IMR-90 (cell line): ENCODE data around the gene ADD2. TPM values are rescaled to one million over a fixed set of nuclear protein-coding genes. Genes with fewer than 3 reads are reported as not detected.

Experiments
- ATAC-seq: fragments of 200-7000 bp; cut with Tn5 transposase; 2 replicates; pipeline ENCODE4 v1.9.1; 2020; ENCODE audit warnings: low read depth, mild to moderate bottlenecking, moderate library complexity
- BruUV-seq: library from RNA; stranded (reverse); fragments of 400-500 nt; replicated peaks from 2 replicates; lab custom pipeline; 2021; lab: Mats Ljungman, UMichigan
- CTCF ChIA-PET: fragments of 300-600 bp; formaldehyde crosslinking; extraction: SDS; loops from one replicate; lab custom pipeline; 2021; ENCODE audit warnings: antibody characterized with exemption; lab: Yijun Ruan, JAX
- POLR2A ChIA-PET: fragments of 300-600 bp; sonication (Branson Sonifier 250); formaldehyde crosslinking; loops from one replicate; lab custom pipeline; 2022; ENCODE audit warnings: antibody characterized with exemption; ENCODE audit not compliant: unreplicated experiment; lab: Charles Lee
- DNase-seq: peaks from one replicate; pipeline ENCODE4 v3.0.0; 2013
- H2AFZ ChIP-seq: replicated peaks from 2 replicates; pipeline ENCODE3; 2013; ENCODE audit warnings: low read length, mild to moderate bottlenecking; ENCODE audit not compliant: poor library complexity
- H2AK5ac ChIP-seq: 2 replicates; pipeline ENCODE4 v1.6.1; 2013; ENCODE audit warnings: low read depth, low read length, inconsistent platforms
- H2AK9ac ChIP-seq: replicated peaks from 2 replicates; pipeline ENCODE3; 2013; ENCODE audit warnings: mild to moderate bottlenecking, low read depth, low read length, moderate library complexity; ENCODE audit not compliant: poor library complexity
- H2BK120ac ChIP-seq: 2 replicates; pipeline ENCODE4 v1.6.1; 2013; ENCODE audit warnings: low read depth, low read length, inconsistent platforms
- H2BK15ac ChIP-seq: 3 replicates; pipeline ENCODE4 v1.6.1; 2013; ENCODE audit warnings: low read depth, low read length, inconsistent platforms
- H2BK20ac ChIP-seq: 2 replicates; pipeline ENCODE4 v1.6.1; 2013; ENCODE audit warnings: low read depth, mild to moderate bottlenecking, inconsistent platforms, low read length, moderate library complexity
- H2BK5ac ChIP-seq: 2 replicates; pipeline ENCODE4 v1.6.1; 2013; ENCODE audit warnings: mild to moderate bottlenecking, low read depth, low read length, inconsistent platforms; ENCODE audit not compliant: poor library complexity, severe bottlenecking
- H3K14ac ChIP-seq: replicated peaks from 2 replicates; pipeline ENCODE4 v1.6.1; 2013; ENCODE audit warnings: low read depth, low read length, inconsistent platforms
- H3K18ac ChIP-seq: 2 replicates; pipeline ENCODE4 v1.6.1; 2013; ENCODE audit warnings: low read depth, low read length, control low read depth
- H3K23ac ChIP-seq: 2 replicates; pipeline ENCODE4 v1.6.1; 2013; ENCODE audit warnings: low read depth, low read length, inconsistent platforms
- H3K27ac ChIP-seq: 2 replicates; pipeline ENCODE4 v1.5.1; 2013; ENCODE audit warnings: mild to moderate bottlenecking, control low read depth, low read length; ENCODE audit not compliant: insufficient read depth
- H3K27me3 ChIP-seq: 2 replicates; pipeline ENCODE4 v1.6.1; 2013; ENCODE audit warnings: low read length; ENCODE audit not compliant: control insufficient read depth, insufficient read depth
- H3K36me3 ChIP-seq: 2 replicates; pipeline ENCODE4 v1.6.1; 2013; ENCODE audit warnings: low read length, mixed read lengths; ENCODE audit not compliant: control insufficient read depth, insufficient read depth
- H3K4ac ChIP-seq: 2 replicates; pipeline ENCODE4 v1.6.1; 2013; ENCODE audit warnings: low read depth, low read length, inconsistent platforms
- H3K4me1 ChIP-seq: 2 replicates; pipeline ENCODE4 v1.6.1; 2013; ENCODE audit warnings: low read length, mixed read lengths; ENCODE audit not compliant: control insufficient read depth, insufficient read depth
- H3K4me2 ChIP-seq: 2 replicates; pipeline ENCODE4 v1.6.1; 2013; ENCODE audit warnings: low read depth, mild to moderate bottlenecking, control low read depth, low read length, moderate library complexity
- H3K4me3 ChIP-seq: 2 replicates; pipeline ENCODE4 v1.5.1; 2013; ENCODE audit warnings: low read depth, mild to moderate bottlenecking, control low read depth, low read length, moderate library complexity; ENCODE audit not compliant: insufficient read depth
- H3K56ac ChIP-seq: 2 replicates; pipeline ENCODE4 v1.6.1; 2013; ENCODE audit warnings: low read length, inconsistent platforms; ENCODE audit not compliant: insufficient read depth; ENCODE audit errors: extremely low read depth
- H3K79me1 ChIP-seq, 2 experiments: 2 replicates each; pipeline ENCODE4 v1.6.1; 2013; ENCODE audit warnings: low read length in 2 of 2, inconsistent platforms in 1 of 2, low read depth in 1 of 2
- H3K9ac ChIP-seq: 2 replicates; pipeline ENCODE4 v1.6.1; 2013; ENCODE audit warnings: low read depth, low read length, control low read depth
- H3K9me1 ChIP-seq: 2 replicates; pipeline ENCODE4 v1.6.1; 2013; ENCODE audit warnings: low read length, inconsistent platforms; ENCODE audit not compliant: insufficient read depth
- H3K9me3 ChIP-seq: 2 replicates; pipeline ENCODE4 v1.6.1; 2013; ENCODE audit warnings: low read length; ENCODE audit not compliant: control insufficient read depth, insufficient read depth
- H4K20me1 ChIP-seq: 2 replicates; pipeline ENCODE4 v1.6.1; 2013; ENCODE audit warnings: low read length, inconsistent platforms; ENCODE audit not compliant: insufficient read depth
- H4K5ac ChIP-seq: 2 replicates; pipeline ENCODE4 v1.6.1; 2013; ENCODE audit warnings: mild to moderate bottlenecking, low read depth, low read length, control low read depth
- H4K8ac ChIP-seq, 2 experiments: 2 replicates each; pipeline ENCODE4 v1.6.1; 2013; ENCODE audit warnings: low read depth in 2 of 2, low read length in 2 of 2, control low read depth in 1 of 2, inconsistent platforms in 1 of 2
- H4K91ac ChIP-seq: 2 replicates; pipeline ENCODE4 v1.6.1; 2013; ENCODE audit warnings: low read depth, low read length, inconsistent platforms; ENCODE audit not compliant: insufficient read depth
- BHLHE40 ChIP-seq: fragments of 150-350 bp; IDR thresholded peaks from 2 replicates; pipeline ENCODE4 v1.6.1; 2016; ENCODE audit warnings: mild to moderate bottlenecking, low read depth, low read length
- CEBPB ChIP-seq: IDR thresholded peaks from 2 replicates; pipeline ENCODE4 v1.6.1; 2012; ENCODE audit warnings: low read depth, low read length, improper control_type of control experiment
- CHD1 ChIP-seq: IDR thresholded peaks from 2 replicates; pipeline ENCODE4 v1.6.1; 2012; ENCODE audit warnings: low read depth, low read length, improper control_type of control experiment
- CTCF ChIP-seq: conservative IDR thresholded peaks from 2 replicates; pipeline ENCODE4 v1.5.1; 2012; ENCODE audit warnings: mild to moderate bottlenecking, low read depth, low read length, improper control_type of control experiment
- ELK1 ChIP-seq: fragments of 150-350 bp; IDR thresholded peaks from 2 replicates; pipeline ENCODE4 v1.6.1; 2016; ENCODE audit warnings: low read depth, mild to moderate bottlenecking, low read length, moderate library complexity, borderline replicate concordance
- FOS ChIP-seq: fragments of 150-350 bp; IDR thresholded peaks from 2 replicates; pipeline ENCODE4 v1.6.1; 2016; ENCODE audit warnings: low read depth, low read length
- MAFK ChIP-seq: IDR thresholded peaks from 2 replicates; pipeline ENCODE4 v1.6.1; 2012; ENCODE audit warnings: low read depth, low read length, improper control_type of control experiment
- MAZ ChIP-seq: IDR thresholded peaks from 2 replicates; pipeline ENCODE4 v1.6.1; 2012; ENCODE audit warnings: low read depth, mild to moderate bottlenecking, low read length, improper control_type of control experiment, moderate library complexity, borderline replicate concordance
- MXI1 ChIP-seq: IDR thresholded peaks from 2 replicates; pipeline ENCODE4 v1.6.1; 2012; ENCODE audit warnings: low read depth, mild to moderate bottlenecking, low read length, moderate library complexity, borderline replicate concordance
- NFE2L2 ChIP-seq: fragments of 150-350 bp; IDR thresholded peaks from 2 replicates; pipeline ENCODE4 v1.6.1; 2016; ENCODE audit warnings: low read depth, mild to moderate bottlenecking, low read length
- POLR2A ChIP-seq: IDR thresholded peaks from 2 replicates; pipeline ENCODE4 v1.6.1; 2012; ENCODE audit warnings: mild to moderate bottlenecking, low read depth, low read length
- RAD21 ChIP-seq: IDR thresholded peaks from 2 replicates; pipeline ENCODE4 v1.6.1; 2012; ENCODE audit warnings: low read length, improper control_type of control experiment
- RCOR1 ChIP-seq: IDR thresholded peaks from 2 replicates; pipeline ENCODE4 v1.6.1; 2012; ENCODE audit warnings: mild to moderate bottlenecking, low read length, improper control_type of control experiment; ENCODE audit not compliant: insufficient replicate concordance
- RFX5 ChIP-seq: IDR thresholded peaks from 2 replicates; pipeline ENCODE4 v1.8.0; 2012; ENCODE audit warnings: low read depth, mild to moderate bottlenecking, low read length, moderate library complexity
- SMC3 ChIP-seq: fragments of 150-350 bp; IDR thresholded peaks from 2 replicates; pipeline ENCODE4 v1.6.1; 2016; ENCODE audit warnings: low read depth, mild to moderate bottlenecking, antibody characterized with exemption, low read length, moderate library complexity
- USF2 ChIP-seq: fragments of 150-350 bp; IDR thresholded peaks from 2 replicates; pipeline ENCODE4 v1.6.1; 2017; ENCODE audit warnings: mild to moderate bottlenecking, antibody characterized with exemption, low read length, low read depth
- WGBS, 2 experiments: methylation state at CpG; one replicate each; pipeline versions ENCODE4 v1.1.5 to v1.1.7; 2013; ENCODE audit warnings: missing lambda C conversion rate in 2 of 2; ENCODE audit not compliant: insufficient read length in 1 of 2; ENCODE audit errors: extremely low coverage in 2 of 2; 5-methylcytosine and 5-hydroxymethylcytosine counted together
- dilution Hi-C: fragments of 300-500 bp; cut with HindIII; formaldehyde crosslinking; loops from one replicate; pipeline ENCODE4 v1.14.3; 2018; ENCODE audit warnings: low sequenced_read_pairs; ENCODE audit not compliant: unreplicated experiment
- in situ Hi-C: fragments of 300-500 bp; cut with MboI; formaldehyde crosslinking; loops from 3 replicates; pipeline ENCODE4 v1.14.3; 2019; ENCODE audit warnings: low sequenced_read_pairs, inconsistent platforms, mixed read lengths
- intact Hi-C: fragments of 100-400 bp; cut with micrococcal nuclease; formaldehyde crosslinking; loops from 2 replicates; pipeline ENCODE4 v1.10.0; 2022
- polyA plus RNA-seq, 3 experiments: library from polyadenylated mRNA; depleted of rRNA; stranded (reverse); fragments of >200 nt; gene quantifications; 2 replicates each; pipeline ENCODE4 v1.2.3, GENCODE V29; 2012; ENCODE audit warnings: low replicate concordance in 1 of 3
- total RNA-seq: library from RNA; depleted of rRNA; stranded (reverse); fragments of >200 nt; gene quantifications from 2 replicates; pipeline ENCODE4 v1.2.3, GENCODE V29; 2012

The ADD2 gene
- total and polyA plus RNA-seq, 2 of the 4 experiments (the other 2 are of a cell fraction) = not detected

GRCh38 chr2:70767079-70767698, 811 bp downstream of the ADD2 start:
- Histone ChIP-seq H2BK15ac (no peak overlapping the region), H3K4ac (no peak overlapping the region), H3K23ac (no peak overlapping the region), H4K20me1 (no peaks in the 10 kb centered on the region), H3K4me1 (no peaks in the 10 kb centered on the region), H4K91ac (no peak overlapping the region), H3K79me1 (no peaks in the 10 kb centered on the region), H3K36me3 (no peaks in the 10 kb centered on the region), H2BK120ac (no peak overlapping the region), H3K4me2 (no peak overlapping the region; the same call in 1 of the 2 replicates), H3K9ac (no peak overlapping the region), H2AK9ac (no peak overlapping the region), H2AFZ (peak overlapping the region; percentile 49), H2BK5ac (no peak overlapping the region), H2BK20ac (no peak overlapping the region), H3K14ac (no peak overlapping the region), H3K27me3 (peaks cover 46% of the 10 kb centered on the region), H4K8ac (no peak overlapping the region), H3K27ac (no peak overlapping the region), H3K18ac (no peak overlapping the region), H3K56ac (no peak overlapping the region), H3K9me1 (peaks cover 2% of the 10 kb centered on the region; the same call in 1 of the 2 replicates), H4K5ac (no peak overlapping the region), H2AK5ac (no peak overlapping the region), H3K4me3 (no peak overlapping the region), H3K9me3 (no peaks in the 10 kb centered on the region)
- 1% methylated on average over 14 of the region's 51 CpGs; no CpG with 5 or more reads in 1 of the 2 experiments for WGBS, 2 experiments
- POLR2A ChIA-PET = no interaction called here
- TF ChIP-seq RCOR1 (no peak), USF2 (no peak), CEBPB (no peak), CHD1 (no peak), POLR2A (no peak), FOS (no peak), CTCF (no peak), ELK1 (no peak), MXI1 (no peak), RAD21 (no peak), NFE2L2 (no peak), RFX5 (no peak), SMC3 (no peak), BHLHE40 (no peak), MAFK (no peak), MAZ (no peak)
- dilution Hi-C loops = no loop called here
- BruUV-seq = no TSS peak
- in situ Hi-C loops = no loop called here
- CTCF ChIA-PET = no interaction called here
- DNase-seq (no peak), ATAC-seq (no peak)
- intact Hi-C loops = no loop called here
